CD14-positive monocyte (primary cell): ENCODE results near the gene SGCA. TPM values are rescaled to one million over a fixed set of nuclear protein-coding genes. Genes with fewer than 3 reads are reported as not detected.
A peak's percentile ranks its signal among the peaks of the same experiment; 100 is the strongest.

Experiments
- DNase-seq, 3 donors: peaks; one replicate each; pipeline ENCODE4 v3.0.0-alpha.2; 2011 to 2022
- H2AFZ ChIP-seq: 2 replicates; pipeline ENCODE4 v1.6.0; 2012; ENCODE audit warnings: mild to moderate bottlenecking, low read depth, low read length, inconsistent platforms; ENCODE audit not compliant: insufficient read depth, poor library complexity, severe bottlenecking
- H3K27ac ChIP-seq, 2 donors: 1 replicate in 1 of 2; 2 replicates in 1 of 2; pipeline ENCODE4 v1.5.1; 2012 to 2013; ENCODE audit warnings: low read length in 2 of 2, control low read depth in 1 of 2, inconsistent platforms in 1 of 2, low read depth in 1 of 2, mild to moderate bottlenecking in 1 of 2
- H3K27me3 ChIP-seq, 2 donors: one replicate each; pipeline versions ENCODE4 v1.6.0 to v1.6.1; 2011 to 2013; ENCODE audit warnings: low read length in 2 of 2; ENCODE audit not compliant: control insufficient read depth in 2 of 2, insufficient read depth in 2 of 2
- H3K36me3 ChIP-seq, 2 donors: replicated peaks in 1 of 2; 1 replicate in 1 of 2; 2 replicates in 1 of 2; pipeline versions ENCODE4 v1.5.1 to v1.6.1; 2012 to 2013; ENCODE audit warnings: low read length in 2 of 2, control low read depth in 1 of 2, inconsistent platforms in 1 of 2, mild to moderate bottlenecking in 1 of 2; ENCODE audit not compliant: insufficient read depth in 2 of 2, control insufficient read depth in 1 of 2
- H3K4me1 ChIP-seq, 2 donors: 1 replicate in 1 of 2; 2 replicates in 1 of 2; pipeline versions ENCODE4 v1.5.1 to v1.6.1; 2012 to 2013; ENCODE audit warnings: low read length in 2 of 2, control low read depth in 1 of 2, inconsistent platforms in 1 of 2, mild to moderate bottlenecking in 1 of 2, moderate library complexity in 1 of 2; ENCODE audit not compliant: insufficient read depth in 2 of 2, control insufficient read depth in 1 of 2
- H3K4me2 ChIP-seq: replicated peaks from 2 replicates; pipeline ENCODE3; 2012; ENCODE audit warnings: low read length, moderate library complexity, mild to moderate bottlenecking; ENCODE audit not compliant: poor library complexity, severe bottlenecking; ENCODE audit errors: extremely low read depth
- H3K4me3 ChIP-seq, 3 experiments: fragments of 200-600 bp in 1 of 3; sonication (generic) in 1 of 3; replicated peaks in 1 of 3; 1 replicate in 2 of 3; 2 replicates in 1 of 3; pipeline ENCODE4 v1.5.1; 2011 to 2013; ENCODE audit warnings: low read length in 3 of 3, mild to moderate bottlenecking in 3 of 3, control low read depth in 2 of 3, low read depth in 2 of 3, inconsistent platforms in 1 of 3, moderate library complexity in 1 of 3
- H3K79me2 ChIP-seq: 2 replicates; pipeline ENCODE4 v1.6.0; 2012; ENCODE audit warnings: mild to moderate bottlenecking, control low read depth, inconsistent platforms, low read length, moderate library complexity; ENCODE audit not compliant: insufficient read depth
- H3K9ac ChIP-seq: 2 replicates; pipeline ENCODE4 v1.6.0; 2017; ENCODE audit warnings: low read length, mild to moderate bottlenecking; ENCODE audit not compliant: insufficient read depth, poor library complexity, severe bottlenecking
- H3K9me3 ChIP-seq, 2 donors: replicated peaks in 1 of 2; 1 replicate in 1 of 2; 2 replicates in 1 of 2; pipeline versions ENCODE4 v1.5.1 to v1.6.1; 2012 to 2013; ENCODE audit warnings: low read length in 2 of 2, control low read depth in 1 of 2; ENCODE audit not compliant: control insufficient read depth in 1 of 2, insufficient read depth in 1 of 2
- H4K20me1 ChIP-seq: 2 replicates; pipeline ENCODE4 v1.6.0; 2012; ENCODE audit warnings: mild to moderate bottlenecking, low read length, control low read depth, moderate library complexity; ENCODE audit not compliant: insufficient read depth
- H3K27ac Mint-ChIP-seq, 7 donors: one replicate each; pipeline ENCODE4 v1.8.0; 2020; ENCODE audit warnings: mild to moderate bottlenecking in 7 of 7, mixed read lengths in 7 of 7, moderate library complexity in 6 of 7, inconsistent platforms in 2 of 7
- H3K27me3 Mint-ChIP-seq, 3 donors: one replicate each; pipeline ENCODE4 v1.8.0; 2021 to 2022; ENCODE audit warnings: low read depth in 3 of 3, mild to moderate bottlenecking in 3 of 3, mixed read lengths in 3 of 3, moderate library complexity in 3 of 3, inconsistent platforms in 1 of 3
- H3K36me3 Mint-ChIP-seq, 2 donors: one replicate each; pipeline ENCODE4 v1.8.0; 2020; ENCODE audit warnings: mixed read lengths in 2 of 2, inconsistent platforms in 1 of 2, mild to moderate bottlenecking in 1 of 2
- H3K4me1 Mint-ChIP-seq: one replicate; pipeline ENCODE4 v1.8.0; 2020; ENCODE audit warnings: mild to moderate bottlenecking, mixed read lengths
- H3K4me3 Mint-ChIP-seq, 2 donors: one replicate each; pipeline ENCODE4 v1.8.0; 2020; ENCODE audit warnings: mild to moderate bottlenecking in 2 of 2, mixed read lengths in 2 of 2, moderate library complexity in 1 of 2
- H3K9me3 Mint-ChIP-seq, 7 donors: one replicate each; pipeline ENCODE4 v1.8.0; 2020 to 2022; ENCODE audit warnings: mixed read lengths in 7 of 7, mild to moderate bottlenecking in 6 of 7, moderate library complexity in 6 of 7, inconsistent platforms in 2 of 7
- CTCF ChIP-seq: fragments of 200-600 bp; IDR thresholded peaks from one replicate; pipeline ENCODE4 v1.8.0; 2022; ENCODE audit warnings: antibody characterized with exemption, mild to moderate bottlenecking
- WGBS: methylation state at CpG from one replicate; pipeline ENCODE4 v1.1.5; 2013; ENCODE audit warnings: missing lambda C conversion rate; ENCODE audit not compliant: insufficient coverage; 5-methylcytosine and 5-hydroxymethylcytosine counted together
- intact Hi-C, 2 donors: fragments of 100-400 bp; cut with micrococcal nuclease; formaldehyde crosslinking; loops; one replicate each; pipeline versions ENCODE4 v1.15.0 to v1.15.1; 2023
- polyA plus RNA-seq, 3 donors: library from polyadenylated mRNA; depleted of rRNA in 1 of 3; unstranded in 2 of 3; stranded (reverse) in 1 of 3; fragments of 300-500 nt in 2 of 3; fragments of >200 nt in 1 of 3; fragmentation: Illumina TruSeq in 2 of 3; gene quantifications; 1 replicate in 2 of 3; 2 replicates in 1 of 3; pipeline ENCODE4 v1.2.3, GENCODE V29; 2012 to 2021

SGCA gene
- polyA plus RNA-seq, 3 donors, result 0.27 to 0.89 (median 0.53) TPM

- Histone ChIP-seq H3K9ac (no peak overlapping the region), H3K4me1 (peaks cover 35 to 55% of the 10 kb centered on the region in 2 donors), H3K9me3 (no peaks in the 10 kb centered on the region), H3K27ac (no peak overlapping the region), H2AFZ (no peak overlapping the region), H3K27me3 (no peaks in the 10 kb centered on the region), H4K20me1 (no peaks in the 10 kb centered on the region), H3K4me2 (no peak overlapping the region), H3K36me3 (no peaks in the 10 kb centered on the region), H3K79me2 (no peaks in the 10 kb centered on the region), H3K4me3 (no peak overlapping the region)
- Mint-ChIP-seq H3K4me3 (no peak overlapping the region), H3K27ac (no peak overlapping the region), H3K27me3 (peaks cover 11 to 16% (median 11%) of the 10 kb centered on the region in 3 donors), H3K36me3 (peaks cover 0 to 4% of the 10 kb centered on the region in 2 donors), H3K9me3 (peaks cover 0 to 5% (median 0%) of the 10 kb centered on the region in 7 donors), H3K4me1 (peaks cover 49% of the 10 kb centered on the region)
- no peak for TF ChIP-seq CTCF
- WGBS, result 94% methylated on average over 4 of the region's 13 CpGs
- no peak for DNase-seq
- intact Hi-C loops, result no loop called here
Observed at GRCh38 chr17:50181144-50181543, 15.3 kb downstream of the SGCA start.

- 80% methylated on average over 9 of the region's 12 CpGs for WGBS
- Mint-ChIP-seq H3K9me3 (peaks cover 0 to 5% (median 0%) of the 10 kb centered on the region in 7 donors), H3K36me3 (peaks cover 0 to 4% of the 10 kb centered on the region in 2 donors), H3K27ac (peak overlapping the region in 4 of 7 donors; percentile 6 to 55 (median 31)), H3K4me3 (no peak overlapping the region), H3K27me3 (peaks cover 11 to 15% (median 11%) of the 10 kb centered on the region in 3 donors), H3K4me1 (peaks cover 49% of the 10 kb centered on the region)
- Histone ChIP-seq H3K27me3 (no peaks in the 10 kb centered on the region), H3K4me2 (no peak overlapping the region), H3K9me3 (no peaks in the 10 kb centered on the region), H3K27ac (no peak overlapping the region), H3K4me1 (peaks cover 35 to 55% of the 10 kb centered on the region in 2 donors), H3K9ac (no peak overlapping the region), H3K4me3 (no peak overlapping the region), H3K36me3 (no peaks in the 10 kb centered on the region), H4K20me1 (no peaks in the 10 kb centered on the region), H2AFZ (no peak overlapping the region), H3K79me2 (no peaks in the 10 kb centered on the region)
- DNase-seq, result no peak
- no peak for TF ChIP-seq CTCF
- intact Hi-C loops, result no loop called here
Observed at GRCh38 chr17:50181591-50182560, 16.1 kb downstream of the SGCA start.
